ENCODE measurements around the gene PLGRKT. TPM values are rescaled to one million over a fixed set of nuclear protein-coding genes. Genes with fewer than 3 reads are reported as not detected.

The PLGRKT gene
- total RNA-seq, 5 donors from 2014 or later (not counting 1 experiment from before 2014, with no cell fraction given) = 15.4 to 21.3 (median 19.3) TPM

GRCh38 chr9:5310851-5311250 is 126.9 kb downstream of the PLGRKT start:
- Histone ChIP-seq H3K4me1 (ENCODE audit: control insufficient read depth in 1 of 2, extremely low read depth in 1 of 2, insufficient read depth in 2 of 2, low read length in 2 of 2) (no peaks in the 10 kb centered on the region), H3K36me3 (ENCODE audit: control insufficient read depth in 2 of 2, extremely low read depth in 1 of 2, insufficient read depth in 1 of 2, low read length in 1 of 2) (no peaks in the 10 kb centered on the region), H3K27me3 (replicated peaks in 1 of 2; ENCODE audit: control insufficient read depth in 2 of 2, extremely low read depth in 1 of 2, insufficient read depth in 2 of 2, low read length in 1 of 2) (no peaks in the 10 kb centered on the region), H3K27ac (ENCODE audit: low read length) (no peak overlapping the region), H3K9me3 (peaks cover 2% of the 10 kb centered on the region), H3K4me3 (ENCODE audit: control insufficient read depth in 1 of 2, extremely low read depth in 1 of 2, low read length in 1 of 2) (no peak overlapping the region)
- ChIA-PET CTCF (no interaction called here), POLR2A (no interaction called here)
- ATAC-seq (replicated peaks in 1 of 4) = no peak
- Mint-ChIP-seq H3K4me3 (no peak overlapping the region), H3K27ac (no peak overlapping the region), H3K4me1 (peaks cover 9 to 12% (median 10%) of the 10 kb centered on the region in 3 donors), H3K36me3 (peaks cover 33% of the 10 kb centered on the region), H3K27me3 (no peaks in the 10 kb centered on the region), H3K9me3 (peaks cover 7 to 14% (median 10%) of the 10 kb centered on the region in 3 donors)
- no peak for DNase-seq

Other genes starting within 250 kb of the PLGRKT start
- not detected for gene INSL4, start 206.5 kb downstream of the PLGRKT start, total RNA-seq
- gene RLN2, start 133.2 kb downstream of the PLGRKT start, total RNA-seq = 1 to 10 TPM in 3 of 5 donors, under 1 TPM in 2; 0.86 to 4.6 (median 4.5) TPM
- gene RLN1, start 98.0 kb downstream of the PLGRKT start, total RNA-seq = 1 to 10 TPM; 1.6 to 4.8 (median 3.5) TPM
- gene CD274, start 12.6 kb upstream of the PLGRKT start, total RNA-seq = 10 to 100 TPM in 1 of 5 donors, 1 to 10 TPM in 4; 6.6 to 11.4 (median 7.2) TPM
- gene PDCD1LG2, start 72.6 kb upstream of the PLGRKT start, total RNA-seq = under 1 TPM; 0.14 to 0.76 (median 0.40) TPM
- 10 to 100 TPM; 22.2 to 29.9 (median 22.9) TPM for gene RIC1, start 191.2 kb upstream of the PLGRKT start, total RNA-seq

Measured in T-cell (primary cell).